ENCODE data around the gene PSMD12. TPM values are rescaled to one million over a fixed set of nuclear protein-coding genes. Genes with fewer than 3 reads are reported as not detected.

The PSMD12 gene
- total RNA-seq, 1 experiment from 2014 or later = 90.5 TPM

- peaks cover 16% of the 10 kb centered on the region for H3K79me1 ChIP-seq (ENCODE audit: insufficient read depth, low read depth, low read length, poor library complexity, severe bottlenecking)
- H2BK15ac ChIP-seq (ENCODE audit: low read depth, low read length) = no peak overlapping the region
- H3K9me3 ChIP-seq (ENCODE audit: control insufficient read depth, low read depth, low read length) = no peaks in the 10 kb centered on the region
- H4K20me1 ChIP-seq (ENCODE audit: control insufficient read depth, insufficient read depth, insufficient read length) = no peaks in the 10 kb centered on the region
- H3T11ph ChIP-seq (ENCODE audit: low read length) = no peak overlapping the region
- H3K4me2 ChIP-seq (ENCODE audit: insufficient read depth, insufficient read length, low read length) = no peak overlapping the region
- peaks cover 3 to 4% of the 10 kb centered on the region in 2 experiments; a peak in 1 of 4 replicates for H3K4me1 Mint-ChIP-seq
- no peak overlapping the region for H2BK5ac ChIP-seq (ENCODE audit: insufficient read length, low read length)
- no peak overlapping the region for H3K23ac ChIP-seq (ENCODE audit: insufficient read length, low read depth, low read length)
- peaks cover 6 to 18% of the 10 kb centered on the region in 2 experiments; a peak in 2 of 5 replicates for H3K9me3 Mint-ChIP-seq
- no peak overlapping the region for H3K14ac ChIP-seq (ENCODE audit: insufficient read depth, low read length)
- no peak overlapping the region for H3K4me3 Mint-ChIP-seq
- no peak overlapping the region for H3K27ac Mint-ChIP-seq
- no peak overlapping the region for H4K5ac ChIP-seq (ENCODE audit: insufficient read length, low read depth, low read length)
- H2BK20ac ChIP-seq (ENCODE audit: low read depth, low read length, poor library complexity, severe bottlenecking) = no peak overlapping the region
- H3K56ac ChIP-seq (ENCODE audit: insufficient read length, low read depth, low read length) = no peak overlapping the region
- no peak for TF ChIP-seq CTCF (conservative IDR thresholded peaks at IDR 0.05)
- no peak overlapping the region for H3K4ac ChIP-seq (ENCODE audit: low read depth, low read length)
- H3K18ac ChIP-seq (ENCODE audit: insufficient read length, low read depth, low read length) = no peak overlapping the region
- H3K27ac ChIP-seq (ENCODE audit: insufficient read length, low read depth, low read length) = no peak overlapping the region
- no peak overlapping the region for H4K8ac ChIP-seq (replicated peaks; ENCODE audit: insufficient read length, low read depth, low read length)
- H3K23me2 ChIP-seq (ENCODE audit: insufficient read length, low read depth, low read length, poor library complexity, severe bottlenecking) = no peaks in the 10 kb centered on the region
- DNase-seq = no peak
- H2AFZ ChIP-seq (ENCODE audit: low read length) = no peak overlapping the region
- no peak overlapping the region for H2BK12ac ChIP-seq (ENCODE audit: insufficient read length, low read depth, low read length)
- H4K91ac ChIP-seq (ENCODE audit: insufficient read length, low read depth, low read length) = no peak overlapping the region
- H2AK5ac ChIP-seq (ENCODE audit: insufficient read length, low read length) = no peak overlapping the region
- no peaks in the 10 kb centered on the region for H3K4me1 ChIP-seq (ENCODE audit: insufficient read depth, low read length)
- no peak overlapping the region for H3K9ac ChIP-seq (ENCODE audit: extremely low read depth, insufficient read length, low read length)
- H2BK120ac ChIP-seq (ENCODE audit: low read depth, low read length, poor library complexity, severe bottlenecking) = no peak overlapping the region
- no CpG with 5 or more reads among the region's 2 CpGs for WGBS (ENCODE audit: extremely low coverage, insufficient read length, low lambda C conversion rate)
- no peaks in the 10 kb centered on the region for H3K27me3 Mint-ChIP-seq (ENCODE audit: low read depth)
- H3K79me2 ChIP-seq (ENCODE audit: insufficient read depth, low read length) = peaks cover 8% of the 10 kb centered on the region; the same call in 1 of the 2 replicates
- H3K27me3 ChIP-seq (ENCODE audit: insufficient read depth, low read length) = no peaks in the 10 kb centered on the region
- peaks cover 11 to 20% (median 17%) of the 10 kb centered on the region in 3 experiments for H3K36me3 Mint-ChIP-seq (ENCODE audit: insufficient read depth in 1 of 3, low read depth in 3 of 3)
Measured at GRCh38 chr17:67412941-67413340, 46.6 kb upstream of the PSMD12 start.

Data from H9 (cell line).